K562 (cell line): ENCODE data around the gene MLX. TPM values are rescaled to one million over a fixed set of nuclear protein-coding genes. Genes with fewer than 3 reads are reported as not detected.

ENCODE experiments used
- ARNT ChIP-seq, 2 experiments: fragments of 450-650 bp; IDR thresholded peaks; 2 replicates each; pipeline ENCODE4 v1.6.1; 2016; ENCODE audit warnings: mild to moderate bottlenecking in 1 of 2
- BHLHE40 ChIP-seq: IDR thresholded peaks from 2 replicates; pipeline ENCODE4 v1.6.1; 2011; ENCODE audit warnings: low read length, improper control_type of control experiment
- CCNT2 ChIP-seq: IDR thresholded peaks from 2 replicates; pipeline ENCODE4 v1.6.1; 2011; ENCODE audit warnings: borderline replicate concordance, low read depth, mild to moderate bottlenecking, moderate library complexity, mixed read lengths, low read length; ENCODE audit not compliant: insufficient read length; ENCODE audit errors: extremely low read depth
- CHAMP1 ChIP-seq: fragments of 450-650 bp; IDR thresholded peaks from 2 replicates; pipeline ENCODE4 v1.6.1; 2016; ENCODE audit warnings: mild to moderate bottlenecking
- CHD1 ChIP-seq: fragments of 200-600 bp; sonication (generic); IDR thresholded peaks from one replicate; pipeline ENCODE4 v1.6.1; 2012; ENCODE audit warnings: mild to moderate bottlenecking, moderate library complexity, low read length, inconsistent platforms
- DACH1 ChIP-seq: fragments of 450-650 bp; IDR thresholded peaks from 2 replicates; pipeline ENCODE4 v1.6.1; 2018; ENCODE audit not compliant: partially characterized antibody
- FOXK2 ChIP-seq, 2 experiments: fragments of 450-650 bp; IDR thresholded peaks in 1 of 2; conservative IDR thresholded peaks in 1 of 2; 2 replicates each; pipeline ENCODE4 v1.6.1; 2016; ENCODE audit warnings: low read depth in 2 of 2, mild to moderate bottlenecking in 1 of 2
- FUS ChIP-seq: fragments of 200-400 bp; formaldehyde crosslinking; optimal IDR thresholded peaks from 2 replicates; pipeline ENCODE3; 2017; ENCODE audit warnings: low read depth, low read length
- GATAD2A ChIP-seq: fragments of 450-650 bp; IDR thresholded peaks from 2 replicates; pipeline ENCODE4 v1.6.1; 2017
- GTF2F1 ChIP-seq: IDR thresholded peaks from 2 replicates; pipeline ENCODE4 v1.6.1; 2011; ENCODE audit warnings: low read depth, low read length, improper control_type of control experiment
- HNRNPK ChIP-seq: fragments of 200-400 bp; formaldehyde crosslinking; IDR thresholded peaks from one replicate; pipeline ENCODE4 v1.6.1; 2018; ENCODE audit warnings: mild to moderate bottlenecking, low read depth, low read length; ENCODE audit not compliant: poor library complexity, severe bottlenecking
- ILF3 ChIP-seq: fragments of 450-650 bp; IDR thresholded peaks from 2 replicates; pipeline ENCODE4 v1.6.1; 2018; ENCODE audit warnings: antibody characterized with exemption, mild to moderate bottlenecking, moderate library complexity, borderline replicate concordance
- IRF9 ChIP-seq: fragments of 450-650 bp; IDR thresholded peaks from 2 replicates; pipeline ENCODE4 v1.6.1; 2016; ENCODE audit warnings: missing biosample characterization, missing genetic modification characterization
- KDM4B ChIP-seq, 2 experiments: fragments of 450-650 bp in 1 of 2; sonication (generic) in 1 of 2; IDR thresholded peaks; 2 replicates each; pipeline ENCODE4 v1.6.1; 2016 to 2017; ENCODE audit warnings: borderline replicate concordance in 2 of 2, antibody characterized with exemption in 1 of 2, low read depth in 1 of 2, mild to moderate bottlenecking in 1 of 2
- L3MBTL2 ChIP-seq: fragments of 450-650 bp; IDR thresholded peaks from 2 replicates; pipeline ENCODE4 v1.6.1; 2016; ENCODE audit warnings: mild to moderate bottlenecking, moderate library complexity
- MEF2D ChIP-seq: conservative IDR thresholded peaks from 2 replicates; pipeline ENCODE4 v1.6.1; 2016; ENCODE audit warnings: low read depth, missing genetic modification characterization, missing compliant biosample characterization
- NCOA2 ChIP-seq, 2 experiments: fragments of 450-650 bp; IDR thresholded peaks; 2 replicates each; pipeline ENCODE4 v1.6.1; 2018; ENCODE audit warnings: mild to moderate bottlenecking in 2 of 2, moderate library complexity in 1 of 2; ENCODE audit not compliant: partially characterized antibody in 2 of 2
- NFYB ChIP-seq: IDR thresholded peaks from 2 replicates; pipeline ENCODE4 v1.6.1; 2011; ENCODE audit warnings: mild to moderate bottlenecking, moderate library complexity; ENCODE audit not compliant: insufficient read length; ENCODE audit errors: extremely low read depth
- PTTG1 ChIP-seq: fragments of 450-650 bp; IDR thresholded peaks from 2 replicates; pipeline ENCODE4 v1.6.1; 2016; ENCODE audit warnings: low read depth, mild to moderate bottlenecking, missing genetic modification characterization, missing compliant biosample characterization
- SMAD2 ChIP-seq: fragments of 150-350 bp; IDR thresholded peaks from 2 replicates; pipeline ENCODE4 v1.6.1; 2014; ENCODE audit warnings: low read depth, mild to moderate bottlenecking, low read length
- SOX6 ChIP-seq: fragments of 450-650 bp; IDR thresholded peaks from 2 replicates; pipeline ENCODE4 v1.6.1; 2014; ENCODE audit warnings: mild to moderate bottlenecking
- TAF7 ChIP-seq: fragments of 450-650 bp; IDR thresholded peaks from 2 replicates; pipeline ENCODE4 v1.6.1; 2016; ENCODE audit warnings: missing genetic modification characterization, missing compliant biosample characterization
- TOE1 ChIP-seq, 2 experiments: fragments of 450-650 bp in 1 of 2; sonication (generic) in 1 of 2; formaldehyde crosslinking in 1 of 2; IDR thresholded peaks; 2 replicates each; pipeline versions ENCODE4 v1.7.1 to v1.8.0; 2016 to 2022; ENCODE audit warnings: borderline replicate concordance in 2 of 2, mild to moderate bottlenecking in 2 of 2, antibody characterized with exemption in 1 of 2, inconsistent platforms in 1 of 2, low read depth in 1 of 2, missing genetic modification reagents in 1 of 2, moderate library complexity in 1 of 2
- ZBTB43 ChIP-seq: sonication (generic); formaldehyde crosslinking; IDR thresholded peaks from 2 replicates; pipeline ENCODE4 v1.8.0; 2023; ENCODE audit warnings: mild to moderate bottlenecking, missing genetic modification reagents
- ZNF586 ChIP-seq: fragments of 450-650 bp; formaldehyde crosslinking; conservative IDR thresholded peaks from 2 replicates; pipeline ENCODE4 v1.4.0; 2020; ENCODE audit warnings: mild to moderate bottlenecking, moderate library complexity
- polyA plus RNA-seq, 8 experiments: library from polyadenylated mRNA; depleted of rRNA in 4 of 8; stranded (reverse) in 5 of 8; unstranded in 3 of 8; fragments of >200 nt; fragmentation: Nextera tagmentation in 2 of 8; fragmentation: Illumina TruSeq in 1 of 8; extraction: Ambion mirVana in 2 of 8; extraction: Trizol in 1 of 8; gene quantifications; 2 replicates each; pipeline versions ENCODE4 v1.2.1 to v1.2.3, GENCODE V29; 2011 to 2014; ENCODE audit warnings: inconsistent platforms in 1 of 8, missing spikeins in 1 of 8
- total RNA-seq, 7 experiments: library from RNA; depleted of rRNA in 6 of 7; stranded (reverse); fragments of >200 nt in 6 of 7; fragmentation: Illumina TruSeq in 2 of 7; extraction: Trizol in 2 of 7; gene quantifications; 2 replicates each; pipeline versions ENCODE4 v1.2.1 to v1.2.3, GENCODE V29; 2011 to 2021; ENCODE audit warnings: low replicate concordance in 1 of 7

Gene MLX
- total and polyA plus RNA-seq, 9 of the 15 experiments (the other 6 are each of a cell fraction or from before 2014, with no cell fraction given): 42.9 to 100 (median 58.9) TPM

- TF ChIP-seq KDM4B (IDR thresholded peaks at IDR 0.05; ENCODE audit: borderline replicate concordance in 2 of 2, low read depth in 1 of 2): no peak
- TF ChIP-seq NFYB: peak; percentile 71
- TF ChIP-seq TAF7 (tag): 0 out of 2 replicates have a peak, but pooled peaks have one; percentile 15
- 0 out of 2 replicates have a peak, but pooled peaks have one; percentile 55 for TF ChIP-seq GATAD2A
- no peak for TF ChIP-seq SMAD2
- peak; percentile 98 for TF ChIP-seq BHLHE40
- no peak for TF ChIP-seq HNRNPK
- TF ChIP-seq CHAMP1: no peak
- peak; percentile 67 for TF ChIP-seq CCNT2
- no peak for TF ChIP-seq ARNT (IDR thresholded peaks at IDR 0.05)
- peak; percentile 93 for TF ChIP-seq TOE1 (IDR thresholded peaks at IDR 0.05; ENCODE audit: borderline replicate concordance)
- TF ChIP-seq TOE1 (CRISPR knock-in tag; IDR thresholded peaks at IDR 0.05; ENCODE audit: borderline replicate concordance, low read depth): no peak
- TF ChIP-seq DACH1: no peak
- TF ChIP-seq CHD1: no peak
- no peak for TF ChIP-seq FUS
- TF ChIP-seq L3MBTL2: peak; percentile 87; the same call in 1 of the 2 replicates
- no peak for TF ChIP-seq IRF9 (tag)
- TF ChIP-seq ZNF586 (CRISPR knock-in tag): no peak
- peak in 1 of 2 experiments; percentile 41; a peak in 2 of 4 replicates for TF ChIP-seq FOXK2 (conservative IDR thresholded peaks at IDR 0.05 in 1 of 2, IDR thresholded peaks at IDR 0.05 in 1 of 2; ENCODE audit: low read depth in 2 of 2)
- TF ChIP-seq GTF2F1: no peak
- no peak for TF ChIP-seq MEF2D (tag)
- no peak for TF ChIP-seq PTTG1 (tag)
- no peak for TF ChIP-seq ILF3
- TF ChIP-seq NCOA2 (IDR thresholded peaks at IDR 0.05; ENCODE audit: partially characterized antibody in 2 of 2): no peak
- peak; percentile 24; the same call in 1 of the 2 replicates for TF ChIP-seq SOX6
- no peak for TF ChIP-seq ZBTB43 (CRISPR knock-in tag)
Measured at GRCh38 chr17:42536048-42536371, 30.9 kb upstream of the MLX start, which contains the start of gene NAGLU (continued).
